Gastroesophageal sphincter (tissue), 4 donors: ENCODE data around the gene THBS3. TPM values are rescaled to one million over a fixed set of nuclear protein-coding genes. Genes with fewer than 3 reads are reported as not detected.
A peak's percentile ranks its signal among the peaks of the same experiment; 100 is the strongest.
"Not testable (repeated sequence)": the region's sequence is repeated elsewhere in the genome, so short reads cannot be mapped to it uniquely, and the experiment has no call there.

Experiments used
- ATAC-seq: fragments of 150-250 bp; one replicate; pipeline ENCODE4 v1.9.1; 2016; ENCODE audit warnings: mild to moderate bottlenecking, moderate library complexity
- H3K27ac ChIP-seq, 4 donors: fragments of 200-600 bp; sonication (generic) in 3 of 4; 1 replicate in 3 of 4; 2 replicates in 1 of 4; pipeline ENCODE4 v1.5.1; 2016 to 2019
- H3K27me3 ChIP-seq: fragments of 200-600 bp; sonication (generic); one replicate; pipeline ENCODE4 v1.5.1; 2019
- H3K36me3 ChIP-seq, 2 donors: fragments of 200-600 bp; sonication (generic); one replicate each; pipeline ENCODE4 v1.5.1; 2019; ENCODE audit warnings: control low read depth in 1 of 2
- H3K4me1 ChIP-seq, 3 donors: fragments of 200-600 bp; sonication (generic); 1 replicate in 2 of 3; 2 replicates in 1 of 3; pipeline ENCODE4 v1.5.1; 2016 to 2019; ENCODE audit warnings: control low read depth in 2 of 3
- H3K4me3 ChIP-seq, 2 donors: fragments of 200-600 bp; sonication (generic); one replicate each; pipeline ENCODE4 v1.5.1; 2019; ENCODE audit warnings: mild to moderate bottlenecking in 1 of 2, moderate library complexity in 1 of 2
- H3K9me3 ChIP-seq, 3 donors: fragments of 200-600 bp; sonication (generic); one replicate each; pipeline ENCODE4 v1.5.1; 2017 to 2019; ENCODE audit warnings: control low read depth in 2 of 3
- CTCF ChIP-seq, 4 experiments: fragments of 200-600 bp in 2 of 4; fragments of 450-650 bp in 2 of 4; sonication (generic) in 1 of 4; IDR thresholded peaks; one replicate each; pipeline ENCODE4 v1.5.1; 2017 to 2019; ENCODE audit warnings: antibody characterized with exemption in 4 of 4, mild to moderate bottlenecking in 2 of 4, moderate library complexity in 2 of 4
- EP300 ChIP-seq: sonication (generic); formaldehyde crosslinking; IDR thresholded peaks from one replicate; pipeline ENCODE4 v1.6.1; 2017; ENCODE audit warnings: antibody characterized with exemption, mild to moderate bottlenecking
- POLR2A ChIP-seq, 2 donors: fragments of 450-650 bp; IDR thresholded peaks; one replicate each; pipeline ENCODE4 v1.6.1; 2017; ENCODE audit warnings: antibody characterized with exemption in 2 of 2, mild to moderate bottlenecking in 2 of 2, moderate library complexity in 1 of 2
- POLR2AphosphoS5 ChIP-seq: sonication (generic); formaldehyde crosslinking; IDR thresholded peaks from one replicate; pipeline ENCODE4 v1.6.1; 2017; ENCODE audit warnings: antibody characterized with exemption
- WGBS, 2 donors: methylation state at CpG; one replicate each; pipeline ENCODE4 v1.1.5; 2018; ENCODE audit warnings: low coverage in 1 of 2; 5-methylcytosine and 5-hydroxymethylcytosine counted together
- total RNA-seq, 4 donors: library from RNA; depleted of rRNA; stranded (reverse); fragments of >200 nt; gene quantifications; one replicate each; pipeline ENCODE4 v1.1.0, GENCODE V29; 2016

THBS3 gene
- total RNA-seq, 4 donors from 2014 or later = 17.9 to 25.6 (median 20.1) TPM

- H3K4me3 ChIP-seq = no peak overlapping the region
- peaks cover 3% of the 10 kb centered on the region for H3K27me3 ChIP-seq
- WGBS, 2 donors = 65 to 73% methylated on average over 8 to 10 of the region's 10 CpGs
- peaks cover 0 to 27% of the 10 kb centered on the region in 2 donors for H3K36me3 ChIP-seq
- TF ChIP-seq CTCF (IDR thresholded peaks at IDR 0.05) (no peak), POLR2A (IDR thresholded peaks at IDR 0.05) (no peak), EP300 (no peak), POLR2AphosphoS5 (no peak)
- ATAC-seq = no peak
- no peaks in the 10 kb centered on the region for H3K9me3 ChIP-seq
- H3K27ac ChIP-seq = no peak overlapping the region
- H3K4me1 ChIP-seq = peaks cover 0 to 52% (median 22%) of the 10 kb centered on the region in 3 donors
Measured at GRCh38 chr1:155168456-155169210, 39.1 kb downstream of the THBS3 start.

- peak overlapping the region in 1 of 4 donors; percentile 63 for H3K27ac ChIP-seq
- H3K9me3 ChIP-seq, H3K4me3 ChIP-seq, ATAC-seq, H3K27me3 ChIP-seq: not testable (repeated sequence)
- peaks cover 0 to 47% (median 18%) of the 10 kb centered on the region in 3 donors for H3K4me1 ChIP-seq
- peaks cover 0 to 27% of the 10 kb centered on the region in 2 donors for H3K36me3 ChIP-seq
- WGBS, 2 donors = 20 to 30% methylated on average over 1 to 2 of the region's 4 CpGs
Measured at GRCh38 chr1:155168105-155168445, 39.6 kb downstream of the THBS3 start.

- Histone ChIP-seq H3K4me1 (peaks cover 0 to 45% (median 18%) of the 10 kb centered on the region in 3 donors), H3K27ac (peak overlapping the region in 3 of 4 donors; percentile 51 to 68 (median 63)), H3K9me3 (no peaks in the 10 kb centered on the region), H3K4me3 (peak overlapping the region in 1 of 2 donors; percentile 20), H3K36me3 (peaks cover 0 to 27% of the 10 kb centered on the region in 2 donors), H3K27me3 (no peaks in the 10 kb centered on the region)
- no peak for TF ChIP-seq EP300
- peak; percentile 85 to 94 (median 90) for TF ChIP-seq CTCF (IDR thresholded peaks at IDR 0.05)
- peak; percentile 25 for TF ChIP-seq POLR2AphosphoS5
- no peak for TF ChIP-seq POLR2A (IDR thresholded peaks at IDR 0.05)
- WGBS, 2 donors = 0 to 22% methylated on average over 3 to 9 of the region's 28 CpGs
- ATAC-seq = peak; percentile 85
Measured at GRCh38 chr1:155167166-155168104, 40.3 kb downstream of the THBS3 start.

- Histone ChIP-seq H3K27ac (peak overlapping the region in 3 of 4 donors; percentile 51 to 68 (median 63)), H3K4me1 (peaks cover 0 to 37% (median 11%) of the 10 kb centered on the region in 3 donors), H3K27me3 (no peaks in the 10 kb centered on the region), H3K4me3 (peak overlapping the region in 1 of 2 donors; percentile 20), H3K36me3 (peaks cover 0 to 27% of the 10 kb centered on the region in 2 donors), H3K9me3 (no peaks in the 10 kb centered on the region)
- 62% methylated on average over 6 of the region's 27 CpGs; no CpG with 5 or more reads in 1 of the 2 donors for WGBS, 2 donors
- ATAC-seq = peak; percentile 73
- TF ChIP-seq POLR2A (IDR thresholded peaks at IDR 0.05) = no peak
- peak; percentile 15 for TF ChIP-seq POLR2AphosphoS5
Measured at GRCh38 chr1:155166471-155167165, 41.1 kb downstream of the THBS3 start.

- H3K4me1 ChIP-seq = peaks cover 0 to 31% (median 11%) of the 10 kb centered on the region in 3 donors
- TF ChIP-seq POLR2A (IDR thresholded peaks at IDR 0.05) (no peak), CTCF (IDR thresholded peaks at IDR 0.05) (no peak), POLR2AphosphoS5 (no peak), EP300 (no peak)
- no peaks in the 10 kb centered on the region for H3K9me3 ChIP-seq
- WGBS, 2 donors = 73% methylated on average over 4 of the region's 8 CpGs; no CpG with 5 or more reads in 1 of the 2 donors
- ATAC-seq = no peak
- H3K4me3 ChIP-seq = no peak overlapping the region
- peak overlapping the region in 3 of 4 donors; percentile 51 to 68 (median 63) for H3K27ac ChIP-seq
- H3K27me3 ChIP-seq = no peaks in the 10 kb centered on the region
- peaks cover 0 to 26% of the 10 kb centered on the region in 2 donors for H3K36me3 ChIP-seq
Measured at GRCh38 chr1:155166051-155166470, 41.6 kb downstream of the THBS3 start.

- 91% methylated on average over 4 of the region's 11 CpGs; no CpG with 5 or more reads in 1 of the 2 donors for WGBS, 2 donors
- not testable (repeated sequence) for ATAC-seq, H3K9me3 ChIP-seq, H3K27ac ChIP-seq, H3K4me3 ChIP-seq, H3K27me3 ChIP-seq
- Histone ChIP-seq H3K4me1 (peaks cover 0 to 26% (median 11%) of the 10 kb centered on the region in 3 donors), H3K36me3 (peaks cover 0 to 12% of the 10 kb centered on the region in 2 donors)
Measured at GRCh38 chr1:155164625-155165024, 43.1 kb downstream of the THBS3 start.

GRCh38 chr1:155163785-155164184 is 43.9 kb downstream of the THBS3 start:
- WGBS, 2 donors = 89 to 91% methylated on average over 3 to 4 of the region's 4 CpGs
- H3K4me3 ChIP-seq, ATAC-seq, H3K36me3 ChIP-seq, H3K9me3 ChIP-seq, H3K27me3 ChIP-seq, H3K27ac ChIP-seq: not testable (repeated sequence)
- H3K4me1 ChIP-seq = peaks cover 0 to 26% (median 11%) of the 10 kb centered on the region in 3 donors

GRCh38 chr1:155162631-155163030 is 45.1 kb downstream of the THBS3 start:
- H3K4me3 ChIP-seq, H3K9me3 ChIP-seq, H3K27ac ChIP-seq, ATAC-seq, H3K27me3 ChIP-seq, H3K36me3 ChIP-seq: not testable (repeated sequence)
- peaks cover 0 to 19% (median 9%) of the 10 kb centered on the region in 3 donors for H3K4me1 ChIP-seq
- 80 to 100% methylated on average over 1 to 2 of the region's 6 CpGs for WGBS, 2 donors
